HCT116 (cell line): ENCODE data around the gene EMX1. TPM values are rescaled to one million over a fixed set of nuclear protein-coding genes. Genes with fewer than 3 reads are reported as not detected.

Experiments
- ATAC-seq: fragments of 200-7000 bp; cut with Tn5 transposase; 2 replicates; pipeline ENCODE4 v1.9.1; 2020; ENCODE audit warnings: mild to moderate bottlenecking, moderate library complexity
- BruUV-seq: library from RNA; stranded (reverse); fragments of 400-500 nt; replicated peaks from 2 replicates; lab custom pipeline; 2021; lab: Mats Ljungman, UMichigan
- CTCF ChIA-PET: fragments of 300-600 bp; sonication (Branson Sonifier 250); formaldehyde crosslinking; loops from one replicate; lab custom pipeline; 2021; ENCODE audit warnings: antibody characterized with exemption; lab: Charles Lee
- POLR2A ChIA-PET: fragments of 300-600, 350-600 bp; sonication (Branson Sonifier 250); formaldehyde crosslinking; loops from one replicate; lab custom pipeline; 2021; ENCODE audit warnings: antibody characterized with exemption; lab: Charles Lee
- RAD21 ChIA-PET, 2 experiments: fragments of 300-600 bp; sonication (Branson Sonifier 250); formaldehyde crosslinking; loops; one replicate each; lab custom pipeline; 2023; ENCODE audit warnings: low total read pairs in 2 of 2; ENCODE audit not compliant: uncharacterized antibody in 2 of 2, unreplicated experiment in 2 of 2, low non-redundant PET in 1 of 2; lab: Charles Lee
- DNase-seq: peaks from one replicate; pipeline ENCODE4 v3.0.0-alpha.2; 2010; ENCODE audit warnings: low read depth, low spot score
- H2AFZ ChIP-seq: fragments of 200-600 bp; shearing (Covaris generic), sonication (generic); 2 replicates; pipeline ENCODE4 v1.6.1; 2017; ENCODE audit warnings: low read depth, mixed run types, mixed read lengths, antibody characterized with exemption, low read length; ENCODE audit not compliant: poor library complexity, severe bottlenecking
- H3K27ac ChIP-seq: 2 replicates; pipeline ENCODE4 v1.5.1; 2012; ENCODE audit warnings: low read depth, low read length
- H3K27me3 ChIP-seq: fragments of 200-600 bp; sonication (generic); 2 replicates; pipeline ENCODE4 v1.6.1; 2016; ENCODE audit warnings: mixed run types, low read length, mixed read lengths; ENCODE audit not compliant: insufficient read depth
- H3K36me3 ChIP-seq, 2 experiments: fragments of 200-500 bp in 1 of 2; fragments of 200-600 bp in 1 of 2; sonication (Bioruptor generic) in 1 of 2; sonication (generic) in 1 of 2; 2 replicates each; pipeline versions ENCODE4 v1.5.1 to v1.6.1; 2014 to 2016; ENCODE audit warnings: low read length in 2 of 2, inconsistent platforms in 1 of 2, mixed read lengths in 1 of 2, mixed run types in 1 of 2; ENCODE audit not compliant: insufficient read depth in 2 of 2, control insufficient read depth in 1 of 2
- H3K4me1 ChIP-seq, 2 experiments: fragments of 200-600 bp in 1 of 2; sonication (generic) in 1 of 2; 2 replicates each; pipeline versions ENCODE4 v1.5.1 to v1.6.1; 2012 to 2017; ENCODE audit warnings: low read length in 2 of 2, inconsistent platforms in 1 of 2, mild to moderate bottlenecking in 1 of 2, mixed read lengths in 1 of 2, mixed run types in 1 of 2, moderate library complexity in 1 of 2; ENCODE audit not compliant: insufficient read depth in 2 of 2, control insufficient read depth in 1 of 2
- H3K4me2 ChIP-seq: fragments of 200-600 bp; sonication (generic); 2 replicates; pipeline ENCODE4 v1.6.1; 2017; ENCODE audit warnings: mixed run types, low read length, mixed read lengths
- H3K4me3 ChIP-seq, 2 experiments: fragments of 200-600 bp in 1 of 2; sonication (generic) in 1 of 2; replicated peaks in 1 of 2; 2 replicates each; pipeline ENCODE4 v1.5.1; 2011 to 2016; ENCODE audit warnings: low read length in 2 of 2, control low read depth in 1 of 2, low read depth in 1 of 2, mild to moderate bottlenecking in 1 of 2, mixed read lengths in 1 of 2, mixed run types in 1 of 2
- H3K79me2 ChIP-seq: fragments of 200-600 bp; sonication (generic); 2 replicates; pipeline ENCODE4 v1.6.1; 2017; ENCODE audit warnings: mild to moderate bottlenecking, mixed run types, low read length, moderate library complexity, mixed read lengths; ENCODE audit not compliant: insufficient read depth
- H3K9ac ChIP-seq: fragments of 200-600 bp; sonication (generic); 2 replicates; pipeline ENCODE4 v1.6.1; 2016; ENCODE audit warnings: low read length, mixed read lengths
- H3K9me2 ChIP-seq: fragments of 200-600 bp; sonication (generic), shearing (Covaris generic); 2 replicates; pipeline ENCODE4 v1.6.1; 2017; ENCODE audit warnings: mixed run types, mild to moderate bottlenecking, moderate library complexity; ENCODE audit not compliant: insufficient read depth
- H3K9me3 ChIP-seq, 2 experiments: fragments of 200-500 bp in 1 of 2; fragments of 200-600 bp in 1 of 2; sonication (Bioruptor generic) in 1 of 2; sonication (generic) in 1 of 2; 2 replicates each; pipeline ENCODE4 v1.6.1; 2014 to 2017; ENCODE audit warnings: low read length in 2 of 2, mixed read lengths in 2 of 2, inconsistent platforms in 1 of 2, low read depth in 1 of 2, mild to moderate bottlenecking in 1 of 2, mixed run types in 1 of 2, moderate library complexity in 1 of 2; ENCODE audit not compliant: control insufficient read depth in 1 of 2, insufficient read depth in 1 of 2
- H4K20me1 ChIP-seq: fragments of 200-600 bp; sonication (generic), shearing (Covaris generic); 2 replicates; pipeline ENCODE4 v1.6.1; 2017; ENCODE audit warnings: mixed run types, mild to moderate bottlenecking, moderate library complexity; ENCODE audit not compliant: insufficient read depth
- ELF1 ChIP-seq: IDR thresholded peaks from 2 replicates; pipeline ENCODE4 v1.6.1; 2012; ENCODE audit warnings: low read depth, borderline replicate concordance
- POLR2A ChIP-seq: IDR thresholded peaks from 2 replicates; pipeline ENCODE4 v1.7.0; 2011; ENCODE audit warnings: borderline replicate concordance; ENCODE audit not compliant: insufficient read depth, insufficient read length; ENCODE audit errors: extremely low read depth
- RAD21 ChIP-seq: IDR thresholded peaks from 2 replicates; pipeline ENCODE4 v1.6.1; 2012; ENCODE audit warnings: low read depth, mild to moderate bottlenecking
- SP1 ChIP-seq: IDR thresholded peaks from 2 replicates; pipeline ENCODE4 v1.6.1; 2012; ENCODE audit warnings: low read depth
- YY1 ChIP-seq: IDR thresholded peaks from 2 replicates; pipeline ENCODE4 v1.6.1; 2011; ENCODE audit warnings: low read length, low read depth, moderate library complexity, mild to moderate bottlenecking; ENCODE audit not compliant: insufficient replicate concordance; ENCODE audit errors: extremely low read depth
- ZBTB33 ChIP-seq: IDR thresholded peaks from 2 replicates; pipeline ENCODE4 v1.6.1; 2011; ENCODE audit warnings: mild to moderate bottlenecking, low read length, moderate library complexity; ENCODE audit not compliant: insufficient replicate concordance; ENCODE audit errors: extremely low read depth
- intact Hi-C: fragments of 100-400 bp; cut with micrococcal nuclease; formaldehyde crosslinking; loops from 2 replicates; pipeline ENCODE4 v1.10.0; 2022
- total RNA-seq: library from RNA; stranded (reverse); gene quantifications from one replicate; pipeline ENCODE4 v1.2.1, GENCODE V29; 2021; ENCODE audit not compliant: unreplicated experiment

The EMX1 gene
- total RNA-seq, 1 experiment from 2014 or later, result 3.1 TPM

GRCh38 chr2:72947952-72948830, 30.9 kb downstream of the EMX1 start:
- DNase-seq (no peak), ATAC-seq (no peak)
- intact Hi-C loops, result no loop called here
- Histone ChIP-seq H3K4me1 (no peaks in the 10 kb centered on the region), H3K9me2 (no peaks in the 10 kb centered on the region), H3K27ac (no peak overlapping the region), H3K27me3 (no peaks in the 10 kb centered on the region), H2AFZ (no peak overlapping the region), H3K9ac (no peak overlapping the region), H3K9me3 (no peaks in the 10 kb centered on the region), H3K4me2 (no peak overlapping the region), H3K36me3 (no peaks in the 10 kb centered on the region), H3K79me2 (no peaks in the 10 kb centered on the region), H3K4me3 (no peak overlapping the region), H4K20me1 (no peaks in the 10 kb centered on the region)
- no peak for TF ChIP-seq POLR2A
- TF ChIP-seq SP1, result no peak
- POLR2A ChIA-PET, result no interaction called here
- CTCF ChIA-PET, result no interaction called here
- RAD21 ChIA-PET, result no interaction called here
- no TSS peak for BruUV-seq

GRCh38 chr2:72949045-72949444, 31.7 kb downstream of the EMX1 start:
- POLR2A ChIA-PET, result no interaction called here
- CTCF ChIA-PET, result no interaction called here
- Histone ChIP-seq H3K79me2 (no peaks in the 10 kb centered on the region), H3K4me1 (no peaks in the 10 kb centered on the region), H3K4me3 (no peak overlapping the region), H3K9me2 (no peaks in the 10 kb centered on the region), H2AFZ (no peak overlapping the region), H3K36me3 (no peaks in the 10 kb centered on the region), H3K9me3 (no peaks in the 10 kb centered on the region), H3K27me3 (no peaks in the 10 kb centered on the region), H3K27ac (no peak overlapping the region), H4K20me1 (no peaks in the 10 kb centered on the region), H3K4me2 (no peak overlapping the region), H3K9ac (no peak overlapping the region)
- RAD21 ChIA-PET, result no interaction called here
- no peak for TF ChIP-seq SP1
- TF ChIP-seq ELF1, result no peak
- TF ChIP-seq ZBTB33, result no peak
- TF ChIP-seq RAD21, result no peak
- no peak for TF ChIP-seq YY1
- BruUV-seq, result no TSS peak
- no peak for ATAC-seq
- intact Hi-C loops, result no loop called here
- DNase-seq, result no peak
